Neural progenitor cell (in vitro differentiated cells): ENCODE data around the gene C11orf52. TPM values are rescaled to one million over a fixed set of nuclear protein-coding genes. Genes with fewer than 3 reads are reported as not detected.

Experiments used
- DNase-seq: peaks from one replicate; pipeline ENCODE4 v3.0.0-alpha.2; 2016; ENCODE audit warnings: low spot score
- H2AFZ ChIP-seq: fragments of 200-600 bp; sonication (generic); replicated peaks from 2 replicates; pipeline ENCODE4 v1.6.1; 2016; ENCODE audit warnings: antibody characterized with exemption
- H3F3A ChIP-seq: fragments of 200-600 bp; sonication (generic); 2 replicates; pipeline ENCODE4 v1.6.1; 2016; ENCODE audit warnings: antibody characterized with exemption, low read depth
- H3K27ac ChIP-seq: fragments of 200-600 bp; sonication (generic); 2 replicates; pipeline ENCODE4 v1.5.1; 2016; ENCODE audit warnings: mild to moderate bottlenecking
- H3K27me3 ChIP-seq: fragments of 200-600 bp; sonication (generic); 2 replicates; pipeline ENCODE4 v1.6.1; 2016; ENCODE audit warnings: mild to moderate bottlenecking, moderate library complexity
- H3K36me3 ChIP-seq: fragments of 200-600 bp; sonication (generic); 2 replicates; pipeline ENCODE4 v1.5.1; 2016
- H3K4me1 ChIP-seq: fragments of 200-600 bp; sonication (generic); 2 replicates; pipeline ENCODE4 v1.6.1; 2016; ENCODE audit warnings: mixed run types
- H3K4me2 ChIP-seq: fragments of 200-600 bp; sonication (generic); 2 replicates; pipeline ENCODE4 v1.6.1; 2016
- H3K4me3 ChIP-seq: fragments of 200-600 bp; sonication (generic); 2 replicates; pipeline ENCODE4 v1.5.1; 2016
- H3K79me2 ChIP-seq: fragments of 200-600 bp; sonication (generic); 2 replicates; pipeline ENCODE4 v1.6.1; 2016; ENCODE audit warnings: low read depth
- H3K9ac ChIP-seq: fragments of 200-600 bp; sonication (generic); 2 replicates; pipeline ENCODE4 v1.6.1; 2016
- H3K9me3 ChIP-seq: fragments of 200-600 bp; sonication (generic); 2 replicates; pipeline ENCODE4 v1.5.1; 2016; ENCODE audit warnings: low read depth
- H4K20me1 ChIP-seq: fragments of 200-600 bp; sonication (generic); 2 replicates; pipeline ENCODE4 v1.6.1; 2016; ENCODE audit warnings: low read depth
- H3K27ac Mint-ChIP-seq: 3 replicates; pipeline ENCODE4 v1.8.0; 2021; ENCODE audit warnings: mixed read lengths
- H3K27me3 Mint-ChIP-seq: 2 replicates; pipeline ENCODE4 v1.8.0; 2022; ENCODE audit warnings: low read depth, mild to moderate bottlenecking, inconsistent platforms, moderate library complexity, mixed read lengths; ENCODE audit not compliant: insufficient read depth
- H3K36me3 Mint-ChIP-seq: 3 replicates; pipeline ENCODE4 v1.8.0; 2021; ENCODE audit warnings: mixed read lengths
- H3K4me1 Mint-ChIP-seq: 3 replicates; pipeline ENCODE4 v1.8.0; 2021; ENCODE audit warnings: mixed read lengths
- H3K4me3 Mint-ChIP-seq: 3 replicates; pipeline ENCODE4 v1.8.0; 2021; ENCODE audit warnings: mild to moderate bottlenecking, moderate library complexity, mixed read lengths
- H3K9me3 Mint-ChIP-seq: 3 replicates; pipeline ENCODE4 v1.8.0; 2020; ENCODE audit warnings: mixed read lengths
- EZH2 ChIP-seq: fragments of 200-600 bp; sonication (generic); IDR thresholded peaks from 2 replicates; pipeline ENCODE4 v1.6.1; 2017; ENCODE audit warnings: antibody characterized with exemption, mild to moderate bottlenecking, moderate library complexity
- EZH2phosphoT487 ChIP-seq: fragments of 200-600 bp; sonication (generic); IDR thresholded peaks from 2 replicates; pipeline ENCODE4 v1.6.1; 2017; ENCODE audit warnings: antibody characterized with exemption
- small RNA-seq: library from RNA; depleted of rRNA; stranded (forward); fragments of <200 nt; gene quantifications from one replicate; pipeline ENCODE3, GENCODE V24; 2015
- total RNA-seq: library from RNA; depleted of rRNA; stranded (reverse); fragments of >200 nt; gene quantifications from 2 replicates; pipeline ENCODE4 v1.2.3, GENCODE V29; 2015; ENCODE audit warnings: low replicate concordance
- TF ChIP-seq, protein P1 (sequence below): fragments of 200-600 bp; sonication (generic); IDR thresholded peaks from 2 replicates; pipeline ENCODE4 v1.5.1; 2017; ENCODE audit warnings: antibody characterized with exemption, mild to moderate bottlenecking

Gene C11orf52
- total RNA-seq, 1 donor from 2014 or later: not detected

DNA sequence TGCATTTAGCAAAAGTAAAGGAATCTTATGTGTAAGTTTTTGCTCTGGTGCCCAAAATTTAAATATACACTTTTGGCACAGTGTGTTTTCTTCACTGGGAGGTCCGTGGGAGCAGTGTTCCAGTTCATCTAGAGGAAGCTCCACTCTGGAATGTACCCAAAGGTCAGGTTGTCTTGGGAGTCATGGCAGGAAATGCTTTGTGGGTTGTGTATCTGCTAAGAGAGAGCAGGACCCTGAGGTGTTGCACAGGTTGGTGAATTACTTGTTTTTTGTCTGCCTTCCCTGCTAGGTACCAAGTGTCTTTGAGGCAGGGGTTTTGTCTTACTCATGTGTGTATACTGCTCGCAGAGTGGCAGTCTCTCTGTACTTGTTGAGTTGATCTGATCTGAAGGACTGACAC, 55.7 kb downstream of the C11orf52 start:
- no peaks in the 10 kb centered on the region for H3K27me3 ChIP-seq
- no peak overlapping the region for H3K4me2 ChIP-seq
- TF ChIP-seq EZH2phosphoT487 (no peak), EZH2 (no peak)
- TF ChIP-seq, protein P1, sequence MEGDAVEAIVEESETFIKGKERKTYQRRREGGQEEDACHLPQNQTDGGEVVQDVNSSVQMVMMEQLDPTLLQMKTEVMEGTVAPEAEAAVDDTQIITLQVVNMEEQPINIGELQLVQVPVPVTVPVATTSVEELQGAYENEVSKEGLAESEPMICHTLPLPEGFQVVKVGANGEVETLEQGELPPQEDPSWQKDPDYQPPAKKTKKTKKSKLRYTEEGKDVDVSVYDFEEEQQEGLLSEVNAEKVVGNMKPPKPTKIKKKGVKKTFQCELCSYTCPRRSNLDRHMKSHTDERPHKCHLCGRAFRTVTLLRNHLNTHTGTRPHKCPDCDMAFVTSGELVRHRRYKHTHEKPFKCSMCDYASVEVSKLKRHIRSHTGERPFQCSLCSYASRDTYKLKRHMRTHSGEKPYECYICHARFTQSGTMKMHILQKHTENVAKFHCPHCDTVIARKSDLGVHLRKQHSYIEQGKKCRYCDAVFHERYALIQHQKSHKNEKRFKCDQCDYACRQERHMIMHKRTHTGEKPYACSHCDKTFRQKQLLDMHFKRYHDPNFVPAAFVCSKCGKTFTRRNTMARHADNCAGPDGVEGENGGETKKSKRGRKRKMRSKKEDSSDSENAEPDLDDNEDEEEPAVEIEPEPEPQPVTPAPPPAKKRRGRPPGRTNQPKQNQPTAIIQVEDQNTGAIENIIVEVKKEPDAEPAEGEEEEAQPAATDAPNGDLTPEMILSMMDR: no peak
- Mint-ChIP-seq H3K36me3 (peaks cover 19% of the 10 kb centered on the region), H3K4me3 (no peak overlapping the region), H3K27me3 (peaks cover 2% of the 10 kb centered on the region), H3K27ac (no peak overlapping the region), H3K9me3 (no peaks in the 10 kb centered on the region), H3K4me1 (peaks cover 28% of the 10 kb centered on the region)
- H3K79me2 ChIP-seq: no peaks in the 10 kb centered on the region
- H2AFZ ChIP-seq: no peak overlapping the region
- H3K36me3 ChIP-seq: no peaks in the 10 kb centered on the region
- H3K9ac ChIP-seq: no peak overlapping the region
- peaks cover 33% of the 10 kb centered on the region for H3F3A ChIP-seq
- H4K20me1 ChIP-seq: no peaks in the 10 kb centered on the region
- H3K27ac ChIP-seq: no peak overlapping the region
- no peak for DNase-seq
- peaks cover 26% of the 10 kb centered on the region for H3K4me1 ChIP-seq
- H3K4me3 ChIP-seq: no peak overlapping the region
- no peaks in the 10 kb centered on the region for H3K9me3 ChIP-seq

DNA sequence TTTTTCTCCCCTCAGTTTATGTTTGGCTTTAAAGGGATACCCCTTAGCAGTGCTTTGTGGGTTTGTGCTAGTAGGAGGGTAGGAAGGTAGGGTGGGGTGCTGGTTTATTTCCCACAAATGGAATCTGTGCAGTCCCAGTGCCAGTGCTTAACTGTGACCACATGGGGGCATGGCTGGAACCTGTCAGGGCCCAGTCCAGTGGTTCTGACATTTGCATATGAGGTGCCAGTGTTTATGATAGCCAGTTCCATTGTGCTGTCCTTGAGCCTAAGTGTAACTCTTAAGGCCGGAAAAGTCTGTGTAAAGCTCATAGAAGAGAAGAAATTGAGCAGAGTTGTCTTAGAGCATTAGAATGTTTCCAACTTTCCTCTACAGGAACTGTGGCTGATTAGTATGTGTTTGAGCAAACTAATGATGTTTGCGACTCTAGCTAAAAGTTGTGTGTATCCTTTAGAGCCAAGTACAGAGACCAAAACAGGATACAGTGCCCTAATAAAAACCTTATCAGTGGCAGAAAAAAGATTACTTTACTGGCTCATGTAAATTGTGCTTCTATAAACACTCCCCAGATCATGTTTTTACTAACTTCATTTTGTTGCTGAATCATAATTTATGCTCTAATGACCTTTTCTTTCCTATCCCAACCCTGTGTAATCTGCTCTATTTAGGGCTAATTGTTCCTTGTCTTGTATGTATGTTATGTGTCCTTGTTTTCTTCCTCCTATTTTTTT, 56.5 kb downstream of the C11orf52 start:
- Histone ChIP-seq H3K79me2 (no peaks in the 10 kb centered on the region), H3F3A (peaks cover 33% of the 10 kb centered on the region), H3K9me3 (no peaks in the 10 kb centered on the region), H4K20me1 (no peaks in the 10 kb centered on the region), H3K4me3 (no peak overlapping the region), H3K27me3 (no peaks in the 10 kb centered on the region), H2AFZ (no peak overlapping the region), H3K4me1 (peaks cover 26% of the 10 kb centered on the region), H3K9ac (no peak overlapping the region), H3K4me2 (no peak overlapping the region), H3K27ac (no peak overlapping the region), H3K36me3 (no peaks in the 10 kb centered on the region)
- Mint-ChIP-seq H3K36me3 (peaks cover 16% of the 10 kb centered on the region), H3K27ac (no peak overlapping the region), H3K9me3 (no peaks in the 10 kb centered on the region), H3K27me3 (peaks cover 2% of the 10 kb centered on the region), H3K4me1 (peaks cover 36% of the 10 kb centered on the region), H3K4me3 (no peak overlapping the region)
- TF ChIP-seq, protein P1: no peak
- TF ChIP-seq EZH2phosphoT487 (no peak), EZH2 (no peak)
- DNase-seq: no peak

DNA sequence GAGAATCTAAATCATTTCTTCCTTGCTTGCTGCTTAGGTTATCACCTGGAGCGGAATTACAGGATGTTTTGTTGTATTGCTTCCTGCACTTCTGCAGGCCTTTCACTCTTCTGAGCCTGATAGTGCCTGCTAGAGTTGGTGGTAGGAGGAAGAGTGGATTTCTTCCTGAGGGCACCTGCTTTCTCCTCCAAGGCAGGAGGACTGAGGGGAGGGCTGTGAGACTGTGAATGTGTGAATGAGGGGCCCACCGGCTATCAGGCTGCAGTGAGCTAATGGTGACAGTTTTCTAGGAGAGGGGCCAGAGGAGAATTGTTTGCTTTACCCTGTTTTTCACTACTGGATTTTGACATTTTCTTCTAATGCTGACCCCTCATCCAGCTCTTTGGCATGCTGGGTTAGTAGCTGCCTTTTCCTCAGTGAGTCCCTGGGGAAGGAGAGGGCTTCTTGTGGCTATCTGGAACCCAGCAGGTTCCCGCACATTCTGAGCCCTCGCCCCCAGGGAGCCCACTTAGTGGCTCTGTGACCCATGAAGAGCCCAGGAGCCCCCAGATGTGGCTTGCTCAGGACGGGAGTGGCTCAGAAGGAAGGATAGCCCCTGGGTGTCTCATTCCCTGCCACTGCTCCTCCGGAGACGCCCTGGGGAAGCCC, 57.5 kb downstream of the C11orf52 start:
- peak overlapping the region; percentile 47 for H3K27ac Mint-ChIP-seq
- Histone ChIP-seq H3K9me3 (no peaks in the 10 kb centered on the region), H3K4me3 (peak overlapping the region; percentile 85), H2AFZ (peak overlapping the region; percentile 89), H3K36me3 (no peaks in the 10 kb centered on the region), H3F3A (peaks cover 35% of the 10 kb centered on the region), H3K27me3 (no peaks in the 10 kb centered on the region), H3K79me2 (no peaks in the 10 kb centered on the region), H3K27ac (no peak overlapping the region), H3K9ac (no peak overlapping the region), H3K4me2 (peak overlapping the region; percentile 100), H3K4me1 (peaks cover 26% of the 10 kb centered on the region), H4K20me1 (no peaks in the 10 kb centered on the region)
- peaks cover 2% of the 10 kb centered on the region for H3K27me3 Mint-ChIP-seq
- H3K4me1 Mint-ChIP-seq: peaks cover 44% of the 10 kb centered on the region
- H3K36me3 Mint-ChIP-seq: peaks cover 11% of the 10 kb centered on the region
- TF ChIP-seq, protein P1: no peak
- TF ChIP-seq EZH2: peak; percentile 1
- H3K9me3 Mint-ChIP-seq: no peaks in the 10 kb centered on the region
- no peak for DNase-seq
- peak overlapping the region; percentile 83 for H3K4me3 Mint-ChIP-seq

Small RNA genes lying within 50 kb of the gene (small RNA-seq; reads per million reads assigned to genes)
- gene C11orf52 (not detected), gene RNA5SP351 (not detected), gene RPL37AP8 (0.18 reads per million)

Other genes starting within 250 kb of the C11orf52 start
- gene PPP2R1B, start 152.5 kb upstream of the C11orf52 start, total RNA-seq: 47.8 and 68.4 TPM in 2 replicates
- 36.9 and 39.5 TPM in 2 replicates for gene ALG9, start 47.3 kb upstream of the C11orf52 start, total RNA-seq
- gene FDXACB1, start 39.7 kb upstream of the C11orf52 start, total RNA-seq: 4.0 and 6.0 TPM in 2 replicates
- gene CFAP68, start 39.4 kb upstream of the C11orf52 start, total RNA-seq: 28.6 and 46.7 TPM in 2 replicates
- gene CRYAB, start 7.1 kb upstream of the C11orf52 start, total RNA-seq: 0.45 TPM in 1 of 2 replicates, not detected in the other
- not detected in 2 replicates for gene HSPB2, start 6.2 kb upstream of the C11orf52 start, total RNA-seq
- gene DIXDC1, start 18.4 kb downstream of the C11orf52 start, total RNA-seq: 23.6 and 25.2 TPM in 2 replicates
- 48.2 and 55.7 TPM in 2 replicates for gene DLAT, start 106.5 kb downstream of the C11orf52 start, total RNA-seq
- gene PIH1D2, start 155.1 kb downstream of the C11orf52 start, total RNA-seq: 1.6 and 3.5 TPM in 2 replicates
- gene NKAPD1, start 155.4 kb downstream of the C11orf52 start, total RNA-seq: 35.9 and 60.0 TPM in 2 replicates
- gene TIMM8B, start 167.8 kb downstream of the C11orf52 start, total RNA-seq: 38.9 and 46.9 TPM in 2 replicates
- 59.7 and 75.4 TPM in 2 replicates for gene SDHD, start 168.0 kb downstream of the C11orf52 start, total RNA-seq
- 1.5 TPM in 1 of 2 replicates, not detected in the other for gene IL18, start 245.2 kb downstream of the C11orf52 start, total RNA-seq
- gene TEX12, start 248.5 kb downstream of the C11orf52 start, total RNA-seq: 0.15 and 0.51 TPM in 2 replicates